Measurements from ENCODE around the gene GREB1L. TPM values are rescaled to one million over a fixed set of nuclear protein-coding genes. Genes with fewer than 3 reads are reported as not detected.

Gene GREB1L
- total and polyA plus RNA-seq, 8 donors, result 0.37 to 1.3 (median 0.74) TPM

DNA sequence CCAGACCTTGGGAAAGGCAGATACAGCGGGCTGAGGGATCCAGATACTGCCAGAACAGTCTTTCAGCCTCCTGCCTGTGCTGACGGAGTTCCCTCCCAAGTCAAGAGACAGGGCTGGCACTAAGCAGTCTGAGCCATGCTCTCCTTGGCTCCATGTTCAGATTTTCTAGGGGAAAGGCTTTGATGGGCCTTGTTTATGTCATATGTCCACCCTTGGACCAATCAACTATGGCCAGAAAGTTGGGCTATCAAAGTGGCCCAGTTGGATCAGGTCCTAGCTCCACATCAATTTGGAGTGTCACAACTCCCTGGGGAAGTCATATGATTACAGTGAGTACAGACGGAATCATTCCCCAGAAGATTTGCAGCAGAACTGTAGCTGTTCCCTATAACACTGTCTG lies 152.0 kb downstream of the GREB1L start:
- Histone ChIP-seq H3K9me3 (no peaks in the 10 kb centered on the region), H3K4me3 (no peak overlapping the region), H3K4me1 (no peaks in the 10 kb centered on the region), H3K36me3 (no peaks in the 10 kb centered on the region), H3K27ac (no peak overlapping the region), H3K27me3 (no peaks in the 10 kb centered on the region)
- DNase-seq (peak in 1 of 4 donors; percentile 12), ATAC-seq (no peak)
- TF ChIP-seq, protein P1, sequence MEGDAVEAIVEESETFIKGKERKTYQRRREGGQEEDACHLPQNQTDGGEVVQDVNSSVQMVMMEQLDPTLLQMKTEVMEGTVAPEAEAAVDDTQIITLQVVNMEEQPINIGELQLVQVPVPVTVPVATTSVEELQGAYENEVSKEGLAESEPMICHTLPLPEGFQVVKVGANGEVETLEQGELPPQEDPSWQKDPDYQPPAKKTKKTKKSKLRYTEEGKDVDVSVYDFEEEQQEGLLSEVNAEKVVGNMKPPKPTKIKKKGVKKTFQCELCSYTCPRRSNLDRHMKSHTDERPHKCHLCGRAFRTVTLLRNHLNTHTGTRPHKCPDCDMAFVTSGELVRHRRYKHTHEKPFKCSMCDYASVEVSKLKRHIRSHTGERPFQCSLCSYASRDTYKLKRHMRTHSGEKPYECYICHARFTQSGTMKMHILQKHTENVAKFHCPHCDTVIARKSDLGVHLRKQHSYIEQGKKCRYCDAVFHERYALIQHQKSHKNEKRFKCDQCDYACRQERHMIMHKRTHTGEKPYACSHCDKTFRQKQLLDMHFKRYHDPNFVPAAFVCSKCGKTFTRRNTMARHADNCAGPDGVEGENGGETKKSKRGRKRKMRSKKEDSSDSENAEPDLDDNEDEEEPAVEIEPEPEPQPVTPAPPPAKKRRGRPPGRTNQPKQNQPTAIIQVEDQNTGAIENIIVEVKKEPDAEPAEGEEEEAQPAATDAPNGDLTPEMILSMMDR (IDR thresholded peaks at IDR 0.05), result no peak
- intact Hi-C loops (cut with DNase I), result no loop called here

DNA sequence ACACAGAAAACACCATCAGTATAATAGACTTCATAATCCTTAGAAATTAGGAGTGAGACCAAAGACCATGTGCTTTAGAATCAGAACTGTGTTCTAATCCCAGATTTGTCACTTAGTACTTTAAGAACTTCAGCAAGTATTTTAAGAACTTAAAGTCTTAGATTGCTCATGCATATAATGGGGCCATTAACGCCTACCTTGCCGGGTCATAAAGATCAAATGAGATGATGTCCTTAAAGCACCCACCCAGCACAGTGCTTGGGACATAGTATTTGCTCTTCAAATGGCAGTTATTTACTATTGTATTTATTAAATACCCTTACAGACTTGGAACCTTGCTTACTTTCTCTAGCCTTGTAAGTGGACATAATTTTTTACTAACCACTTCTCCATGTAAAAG lies 156.1 kb downstream of the GREB1L start:
- intact Hi-C loops (cut with DNase I), result no loop called here
- DNase-seq (no peak), ATAC-seq (no peak)
- no peaks in the 10 kb centered on the region for H3K9me3 ChIP-seq
- H3K36me3 ChIP-seq, result no peaks in the 10 kb centered on the region
- H3K27me3 ChIP-seq, result no peaks in the 10 kb centered on the region
- H3K4me3 ChIP-seq, result no peak overlapping the region
- H3K27ac ChIP-seq, result no peak overlapping the region
- H3K4me1 ChIP-seq, result no peaks in the 10 kb centered on the region
- TF ChIP-seq, protein P1 (IDR thresholded peaks at IDR 0.05), result no peak

DNA sequence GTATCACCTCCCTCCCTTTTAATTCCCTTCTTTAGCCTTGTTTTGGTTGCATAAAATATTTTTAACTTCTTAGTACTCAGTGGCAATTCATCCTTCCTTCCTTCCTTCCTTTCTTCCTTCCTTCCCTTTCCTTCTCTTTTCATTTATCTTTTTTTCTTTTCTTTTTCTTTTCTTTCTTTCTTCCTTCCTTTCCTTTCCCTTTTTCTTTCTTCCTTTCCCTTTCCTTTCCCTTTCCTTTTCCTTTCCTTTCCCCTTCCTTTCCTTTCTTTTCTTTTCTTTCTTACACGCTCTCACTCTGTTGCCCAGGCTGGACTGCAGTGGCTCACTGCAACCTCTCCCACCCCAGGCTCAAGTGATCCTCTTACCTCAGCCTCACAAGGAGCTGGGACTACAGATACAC lies 160.2 kb downstream of the GREB1L start:
- no peaks in the 10 kb centered on the region for H3K36me3 ChIP-seq
- TF ChIP-seq, protein P1 (IDR thresholded peaks at IDR 0.05), result no peak
- intact Hi-C loops (cut with DNase I), result no loop called here
- H3K4me3 ChIP-seq, result no peak overlapping the region
- ATAC-seq (no peak), DNase-seq (no peak)
- H3K27ac ChIP-seq, result no peak overlapping the region
- no peaks in the 10 kb centered on the region for H3K9me3 ChIP-seq
- H3K27me3 ChIP-seq, result no peaks in the 10 kb centered on the region
- no peaks in the 10 kb centered on the region for H3K4me1 ChIP-seq

DNA sequence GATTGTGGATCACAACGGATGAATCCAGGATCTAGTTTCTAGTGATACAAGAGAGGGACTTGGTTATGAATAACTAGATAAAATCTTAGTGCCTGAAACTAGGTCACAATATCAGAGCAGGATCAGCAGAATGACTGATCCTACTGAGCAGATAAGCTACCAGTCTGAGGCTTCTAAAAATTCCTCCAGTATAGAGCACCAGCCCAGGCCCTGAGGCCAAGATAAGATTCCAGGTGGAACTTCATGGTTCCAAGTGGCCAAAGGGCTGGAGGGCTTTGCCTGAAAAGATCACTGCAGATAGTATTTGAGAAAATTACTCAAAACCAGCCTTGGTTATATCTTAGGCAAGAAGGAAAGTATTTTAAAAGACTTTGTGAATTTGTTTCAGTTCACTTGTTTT lies 162.4 kb downstream of the GREB1L start:
- ATAC-seq (no peak), DNase-seq (no peak)
- Histone ChIP-seq H3K27ac (no peak overlapping the region), H3K4me1 (no peaks in the 10 kb centered on the region), H3K27me3 (no peaks in the 10 kb centered on the region), H3K9me3 (no peaks in the 10 kb centered on the region), H3K4me3 (no peak overlapping the region), H3K36me3 (no peaks in the 10 kb centered on the region)
- TF ChIP-seq, protein P1 (IDR thresholded peaks at IDR 0.05), result no peak
- intact Hi-C loops (cut with DNase I), result no loop called here

DNA sequence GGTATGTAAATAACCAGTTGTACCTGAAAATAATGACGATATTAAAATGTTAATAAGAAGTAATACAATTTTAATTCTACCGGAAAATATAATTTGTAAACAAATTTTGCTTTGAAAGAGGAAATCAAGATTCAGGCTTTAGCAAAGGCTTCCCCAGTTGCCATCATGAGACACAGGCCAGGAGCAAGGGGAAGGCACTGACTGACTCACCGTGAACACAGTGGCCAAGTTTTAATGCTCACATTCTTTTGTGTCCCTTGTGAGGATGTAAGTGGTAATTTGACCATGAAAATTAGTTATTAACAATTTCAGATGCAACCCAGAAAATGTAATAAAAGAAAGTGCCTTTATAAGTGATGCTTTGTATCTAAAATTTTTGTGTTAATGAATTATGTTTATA lies 164.1 kb downstream of the GREB1L start:
- intact Hi-C loops (cut with DNase I), result no loop called here
- TF ChIP-seq, protein P1 (IDR thresholded peaks at IDR 0.05), result no peak
- no peak for ATAC-seq
- Histone ChIP-seq H3K4me3 (no peak overlapping the region), H3K4me1 (no peaks in the 10 kb centered on the region), H3K36me3 (no peaks in the 10 kb centered on the region), H3K9me3 (no peaks in the 10 kb centered on the region), H3K27me3 (no peaks in the 10 kb centered on the region), H3K27ac (no peak overlapping the region)
- DNase-seq, result no peak

Measured in left lung (tissue), 10 donors.